Activated CD8-positive, alpha-beta memory T cell treated with anti-CD3 and anti-CD28 coated beads, Interleukin-2, amount 10 ng/mL, durations not matched to agents 7 days and 5 days (primary cell): Measurements from ENCODE around the gene RPRD1A. TPM values are rescaled to one million over a fixed set of nuclear protein-coding genes. Genes with fewer than 3 reads are reported as not detected.
A peak's percentile ranks its signal among the peaks of the same experiment; 100 is the strongest.
"Not testable (repeated sequence)": the region's sequence is repeated elsewhere in the genome, so short reads cannot be mapped to it uniquely, and the experiment has no call there.

Experiments used
- ATAC-seq: fragments of 150-1000 bp; cut with Tn5 transposase; one replicate; pipeline ENCODE4 v1.10.0; 2021; ENCODE audit warnings: moderate library complexity
- CTCF ChIA-PET: fragments of 350-600 bp; sonication (Branson Sonifier 250); formaldehyde crosslinking; loops from one replicate; lab custom pipeline; 2021; ENCODE audit warnings: antibody characterized with exemption; lab: Charles Lee
- DNase-seq: peaks from one replicate; pipeline ENCODE4 v3.0.0-alpha.2; 2020
- H3K27ac Mint-ChIP-seq: one replicate; pipeline ENCODE4 v1.8.0; 2021; ENCODE audit warnings: mild to moderate bottlenecking, mixed read lengths
- H3K27me3 Mint-ChIP-seq: one replicate; pipeline ENCODE4 v1.8.0; 2021; ENCODE audit warnings: mixed read lengths
- H3K36me3 Mint-ChIP-seq: one replicate; pipeline ENCODE4 v1.8.0; 2021; ENCODE audit warnings: mild to moderate bottlenecking, mixed read lengths
- H3K4me1 Mint-ChIP-seq: one replicate; pipeline ENCODE4 v1.8.0; 2021; ENCODE audit warnings: mixed read lengths
- H3K4me3 Mint-ChIP-seq: one replicate; pipeline ENCODE4 v1.8.0; 2021; ENCODE audit warnings: mild to moderate bottlenecking, moderate library complexity, mixed read lengths
- H3K9me3 Mint-ChIP-seq: one replicate; pipeline ENCODE4 v1.8.0; 2022; ENCODE audit warnings: low read depth, mixed read lengths
- total RNA-seq, 2 experiments: library from RNA; stranded (reverse); gene quantifications; one replicate each; pipeline ENCODE4 v1.2.3, GENCODE V29; 2021

The RPRD1A gene
- total RNA-seq, 2 experiments from 2014 or later, result 26.2 to 33.4 TPM

- no peaks in the 10 kb centered on the region for H3K4me1 Mint-ChIP-seq
- CTCF ChIA-PET, result no interaction called here
- H3K27me3 Mint-ChIP-seq, result peaks cover 23% of the 10 kb centered on the region
- H3K9me3 Mint-ChIP-seq, result no peaks in the 10 kb centered on the region
- DNase-seq (no peak), ATAC-seq (no peak)
- H3K36me3 Mint-ChIP-seq, result no peaks in the 10 kb centered on the region
- H3K27ac Mint-ChIP-seq, result no peak overlapping the region
- H3K4me3 Mint-ChIP-seq, result no peak overlapping the region
Measured at GRCh38 chr18:36073676-36074075, 6.3 kb upstream of the RPRD1A start.

- CTCF ChIA-PET, H3K27ac Mint-ChIP-seq, H3K4me3 Mint-ChIP-seq, H3K36me3 Mint-ChIP-seq, H3K9me3 Mint-ChIP-seq, H3K4me1 Mint-ChIP-seq, ATAC-seq, DNase-seq: not testable (repeated sequence)
- H3K27me3 Mint-ChIP-seq, result peaks cover 23% of the 10 kb centered on the region
Measured at GRCh38 chr18:36072406-36072805, 5.0 kb upstream of the RPRD1A start.

- CTCF ChIA-PET, result interaction anchor here (0.9 to 1.7 kb wide), 2 partner anchors 49 to 218 kb away, joined by 3 to 5 read pairs; no protein-coding TSS in a partner anchor
- no peak for DNase-seq
- Mint-ChIP-seq H3K9me3 (no peaks in the 10 kb centered on the region), H3K4me1 (peaks cover 23% of the 10 kb centered on the region), H3K36me3 (peaks cover 17% of the 10 kb centered on the region), H3K4me3 (peak overlapping the region; percentile 91), H3K27me3 (no peaks in the 10 kb centered on the region), H3K27ac (peak overlapping the region; percentile 92)
- ATAC-seq, result no peak
Measured at GRCh38 chr18:36066686-36067054, 689 bp downstream of the RPRD1A start.

- CTCF ChIA-PET, result interaction anchor here (0.9 to 1.9 kb wide), 4 partner anchors 30 to 218 kb away, joined by 3 to 5 read pairs (median 4); no protein-coding TSS in a partner anchor
- no peak for ATAC-seq
- Mint-ChIP-seq H3K36me3 (peaks cover 20% of the 10 kb centered on the region), H3K27me3 (no peaks in the 10 kb centered on the region), H3K4me3 (peak overlapping the region; percentile 91), H3K4me1 (peaks cover 26% of the 10 kb centered on the region), H3K27ac (peak overlapping the region; percentile 16), H3K9me3 (no peaks in the 10 kb centered on the region)
- no peak for DNase-seq
Measured at GRCh38 chr18:36066001-36066400, 1.4 kb downstream of the RPRD1A start.

- H3K27me3 Mint-ChIP-seq, H3K9me3 Mint-ChIP-seq, H3K4me3 Mint-ChIP-seq, ATAC-seq, DNase-seq, H3K27ac Mint-ChIP-seq: not testable (repeated sequence)
- H3K36me3 Mint-ChIP-seq, result peaks cover 20% of the 10 kb centered on the region
- H3K4me1 Mint-ChIP-seq, result peaks cover 26% of the 10 kb centered on the region
- CTCF ChIA-PET, result interaction anchor here (1.1 to 1.9 kb wide), 2 partner anchors 31 to 117 kb away, joined by 3 to 4 read pairs; no protein-coding TSS in a partner anchor
Measured at GRCh38 chr18:36064809-36065079, 2.6 kb downstream of the RPRD1A start.

GRCh38 chr18:36064027-36064808 lies 3.1 kb downstream of the RPRD1A start:
- ATAC-seq (no peak), DNase-seq (no peak)
- Mint-ChIP-seq H3K36me3 (peaks cover 20% of the 10 kb centered on the region), H3K4me1 (peaks cover 26% of the 10 kb centered on the region), H3K27ac (no peak overlapping the region), H3K9me3 (no peaks in the 10 kb centered on the region), H3K4me3 (no peak overlapping the region), H3K27me3 (no peaks in the 10 kb centered on the region)
- CTCF ChIA-PET, result interaction anchor here (1.9 kb wide), 1 partner anchor 32 kb away, joined by 4 read pairs; no protein-coding TSS in a partner anchor

- Mint-ChIP-seq H3K27ac (no peak overlapping the region), H3K9me3 (no peaks in the 10 kb centered on the region), H3K4me3 (no peak overlapping the region), H3K36me3 (peaks cover 22% of the 10 kb centered on the region), H3K4me1 (peaks cover 8% of the 10 kb centered on the region), H3K27me3 (no peaks in the 10 kb centered on the region)
- DNase-seq (no peak), ATAC-seq (no peak)
- CTCF ChIA-PET, result no interaction called here
Measured at GRCh38 chr18:36058674-36059073, 8.7 kb downstream of the RPRD1A start.

- H3K4me1 Mint-ChIP-seq, result no peaks in the 10 kb centered on the region
- no peak for DNase-seq
- no peak overlapping the region for H3K27ac Mint-ChIP-seq
- peaks cover 16% of the 10 kb centered on the region for H3K9me3 Mint-ChIP-seq
- H3K36me3 Mint-ChIP-seq, result peaks cover 50% of the 10 kb centered on the region
- no peak overlapping the region for H3K4me3 Mint-ChIP-seq
- CTCF ChIA-PET, result no interaction called here
- no peaks in the 10 kb centered on the region for H3K27me3 Mint-ChIP-seq
- ATAC-seq, result no peak
Measured at GRCh38 chr18:36051760-36052159, 15.6 kb downstream of the RPRD1A start.

- no peaks in the 10 kb centered on the region for H3K27me3 Mint-ChIP-seq
- H3K27ac Mint-ChIP-seq, result no peak overlapping the region
- peaks cover 56% of the 10 kb centered on the region for H3K36me3 Mint-ChIP-seq
- H3K9me3 Mint-ChIP-seq, result peaks cover 16% of the 10 kb centered on the region
- CTCF ChIA-PET, result no interaction called here
- no peak overlapping the region for H3K4me3 Mint-ChIP-seq
- DNase-seq, result no peak
- no peak for ATAC-seq
- H3K4me1 Mint-ChIP-seq, result no peaks in the 10 kb centered on the region
Measured at GRCh38 chr18:36050479-36050878, 16.9 kb downstream of the RPRD1A start.

- Mint-ChIP-seq H3K27me3 (no peaks in the 10 kb centered on the region), H3K27ac (no peak overlapping the region), H3K4me1 (peaks cover 6% of the 10 kb centered on the region), H3K36me3 (peaks cover 43% of the 10 kb centered on the region), H3K4me3 (no peak overlapping the region), H3K9me3 (peaks cover 11% of the 10 kb centered on the region)
- CTCF ChIA-PET, result interaction anchor here (1.3 kb wide), 1 partner anchor 16 kb away, joined by 4 read pairs; no protein-coding TSS in a partner anchor
- no peak for DNase-seq
- no peak for ATAC-seq
Measured at GRCh38 chr18:36047521-36047920, 19.8 kb downstream of the RPRD1A start.

GRCh38 chr18:36046898-36047297 lies 20.5 kb downstream of the RPRD1A start:
- no peak overlapping the region for H3K27ac Mint-ChIP-seq
- ATAC-seq, result no peak
- CTCF ChIA-PET, result interaction anchor here (1.3 kb wide), 1 partner anchor 16 kb away, joined by 4 read pairs; no protein-coding TSS in a partner anchor

GRCh38 chr18:36045241-36045991 lies 21.9 kb downstream of the RPRD1A start:
- Mint-ChIP-seq H3K4me3 (no peak overlapping the region), H3K27me3 (no peaks in the 10 kb centered on the region), H3K36me3 (peaks cover 31% of the 10 kb centered on the region), H3K9me3 (peaks cover 8% of the 10 kb centered on the region), H3K4me1 (peaks cover 7% of the 10 kb centered on the region), H3K27ac (no peak overlapping the region)
- no peak for DNase-seq
- CTCF ChIA-PET, result interaction anchor here (1.5 kb wide), 1 partner anchor 28 kb away, joined by 3 read pairs; no protein-coding TSS in a partner anchor
- no peak for ATAC-seq

More at GRCh38 chr18:36046898-36047297, 20.5 kb downstream of the RPRD1A start:
- Mint-ChIP-seq H3K27me3 (no peaks in the 10 kb centered on the region), H3K4me3 (no peak overlapping the region), H3K9me3 (peaks cover 11% of the 10 kb centered on the region), H3K36me3 (peaks cover 37% of the 10 kb centered on the region), H3K4me1 (peaks cover 7% of the 10 kb centered on the region)
- no peak for DNase-seq

GRCh38 chr18:36043153-36043552 lies 24.2 kb downstream of the RPRD1A start:
- DNase-seq (no peak), ATAC-seq (no peak)
- CTCF ChIA-PET, result no interaction called here
- Mint-ChIP-seq H3K36me3 (peaks cover 41% of the 10 kb centered on the region), H3K27me3 (no peaks in the 10 kb centered on the region), H3K4me3 (no peak overlapping the region), H3K4me1 (peaks cover 7% of the 10 kb centered on the region), H3K9me3 (peaks cover 6% of the 10 kb centered on the region), H3K27ac (no peak overlapping the region)
